ENCODE measurements around the gene MLIP.
"Not testable (repeated sequence)": the region's sequence is repeated elsewhere in the genome, so short reads cannot be mapped to it uniquely, and the experiment has no call there.

The MLIP gene, protein sequence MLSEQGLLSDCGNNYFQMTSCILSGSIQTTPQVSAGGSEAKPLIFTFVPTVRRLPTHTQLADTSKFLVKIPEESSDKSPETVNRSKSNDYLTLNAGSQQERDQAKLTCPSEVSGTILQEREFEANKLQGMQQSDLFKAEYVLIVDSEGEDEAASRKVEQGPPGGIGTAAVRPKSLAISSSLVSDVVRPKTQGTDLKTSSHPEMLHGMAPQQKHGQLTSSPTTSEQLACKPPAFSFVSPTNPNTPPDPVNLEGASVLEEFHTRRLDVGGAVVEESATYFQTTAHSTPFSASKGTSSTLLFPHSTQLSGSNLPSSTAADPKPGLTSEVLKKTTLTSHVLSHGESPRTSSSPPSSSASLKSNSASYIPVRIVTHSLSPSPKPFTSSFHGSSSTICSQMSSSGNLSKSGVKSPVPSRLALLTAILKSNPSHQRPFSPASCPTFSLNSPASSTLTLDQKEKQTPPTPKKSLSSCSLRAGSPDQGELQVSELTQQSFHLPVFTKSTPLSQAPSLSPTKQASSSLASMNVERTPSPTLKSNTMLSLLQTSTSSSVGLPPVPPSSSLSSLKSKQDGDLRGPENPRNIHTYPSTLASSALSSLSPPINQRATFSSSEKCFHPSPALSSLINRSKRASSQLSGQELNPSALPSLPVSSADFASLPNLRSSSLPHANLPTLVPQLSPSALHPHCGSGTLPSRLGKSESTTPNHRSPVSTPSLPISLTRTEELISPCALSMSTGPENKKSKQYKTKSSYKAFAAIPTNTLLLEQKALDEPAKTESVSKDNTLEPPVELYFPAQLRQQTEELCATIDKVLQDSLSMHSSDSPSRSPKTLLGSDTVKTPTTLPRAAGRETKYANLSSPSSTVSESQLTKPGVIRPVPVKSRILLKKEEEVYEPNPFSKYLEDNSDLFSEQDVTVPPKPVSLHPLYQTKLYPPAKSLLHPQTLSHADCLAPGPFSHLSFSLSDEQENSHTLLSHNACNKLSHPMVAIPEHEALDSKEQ

DNA sequence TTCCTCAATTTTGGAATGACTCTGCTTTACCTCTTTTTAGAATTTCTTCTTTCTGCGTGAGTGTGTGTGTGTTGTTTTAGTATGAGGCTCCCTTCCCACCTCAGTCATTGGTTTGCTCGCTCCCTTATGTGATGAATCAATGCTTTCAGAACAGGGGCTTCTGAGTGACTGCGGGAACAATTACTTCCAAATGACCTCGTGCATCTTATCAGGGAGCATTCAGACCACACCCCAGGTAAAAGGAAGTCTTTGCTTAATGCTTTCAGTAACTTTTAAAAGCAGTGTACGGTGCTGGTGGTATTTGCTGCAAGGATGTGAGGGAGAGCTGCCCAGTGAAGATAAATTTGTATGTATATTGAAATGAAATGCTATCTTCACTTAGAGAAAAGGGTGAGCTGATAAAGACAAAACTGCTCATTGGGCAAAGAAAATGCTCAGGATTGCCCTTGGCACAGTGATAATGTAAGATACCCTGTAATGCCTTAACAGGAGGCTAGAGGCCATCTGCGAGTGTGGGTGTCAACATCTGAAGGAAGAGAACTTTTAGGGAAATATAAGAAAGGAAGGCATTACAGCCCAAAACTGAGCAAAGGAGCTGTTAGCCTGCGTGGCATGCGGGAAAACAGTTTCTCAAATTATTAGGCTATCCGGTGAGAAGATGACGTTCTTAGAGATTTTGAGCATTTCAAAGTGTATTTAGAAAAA lies at the start of gene MLIP:
Gene MLIP, plus strand, starts transcription at position 103 of the 705 bp plus-strand sequence. Its CDS starts 37 bp downstream, at position 140.
- no peak for DNase-seq

DNA sequence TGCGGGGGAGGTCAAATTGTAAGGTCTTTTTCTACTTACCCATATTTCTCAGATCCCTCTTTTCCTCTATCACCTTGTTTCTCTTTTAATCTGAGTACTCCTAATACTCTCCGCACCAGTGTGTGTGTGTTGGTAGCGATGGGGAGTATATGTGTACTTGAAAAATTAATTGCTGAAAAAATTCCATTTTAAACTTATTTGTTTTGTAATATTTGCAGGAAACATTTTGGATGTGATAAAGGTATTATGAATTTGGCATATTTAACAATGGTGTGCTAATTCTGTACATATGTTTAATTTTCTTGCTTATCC lies 48.1 kb upstream of the MLIP start:
- DNase-seq, result no peak

DNA sequence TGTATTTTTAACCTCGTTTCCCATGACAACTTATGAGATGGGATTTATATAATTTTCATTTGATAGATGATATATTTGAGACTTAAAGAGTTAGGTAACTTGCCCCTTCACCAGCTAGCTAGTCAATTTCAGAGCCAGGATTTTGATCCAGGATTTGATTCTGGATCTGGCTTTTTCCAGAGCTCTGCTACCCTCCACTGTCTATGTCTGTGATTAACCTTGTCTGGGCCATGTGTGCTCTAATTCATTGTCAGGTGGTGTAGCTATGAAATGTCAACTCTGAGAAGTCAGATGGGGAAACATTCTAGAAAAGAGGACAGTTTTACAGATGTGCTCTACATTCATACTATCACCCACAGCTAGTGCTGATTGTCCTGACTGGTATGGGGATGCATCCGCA lies 42.5 kb upstream of the MLIP start:
- DNase-seq, result no peak

DNA sequence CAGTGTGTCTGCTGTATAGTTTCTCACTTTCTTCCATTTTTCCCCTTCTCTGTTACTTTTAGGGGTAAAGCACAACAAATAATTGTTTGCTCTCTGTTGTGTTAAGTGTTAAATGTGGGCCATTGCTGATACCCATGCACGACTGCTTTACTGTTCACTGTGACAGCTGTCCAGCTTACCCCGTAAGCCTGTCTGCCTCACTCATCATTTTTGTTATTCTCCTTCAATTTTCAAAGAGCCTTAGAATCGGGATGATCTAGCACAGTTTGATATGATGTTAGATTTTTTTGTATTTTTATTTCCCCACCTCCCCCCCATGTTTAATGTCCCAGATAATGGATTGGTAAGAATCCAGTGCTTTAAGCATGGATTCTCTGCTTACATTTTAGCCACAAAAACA lies 41.2 kb upstream of the MLIP start:
- DNase-seq, result no peak

DNA sequence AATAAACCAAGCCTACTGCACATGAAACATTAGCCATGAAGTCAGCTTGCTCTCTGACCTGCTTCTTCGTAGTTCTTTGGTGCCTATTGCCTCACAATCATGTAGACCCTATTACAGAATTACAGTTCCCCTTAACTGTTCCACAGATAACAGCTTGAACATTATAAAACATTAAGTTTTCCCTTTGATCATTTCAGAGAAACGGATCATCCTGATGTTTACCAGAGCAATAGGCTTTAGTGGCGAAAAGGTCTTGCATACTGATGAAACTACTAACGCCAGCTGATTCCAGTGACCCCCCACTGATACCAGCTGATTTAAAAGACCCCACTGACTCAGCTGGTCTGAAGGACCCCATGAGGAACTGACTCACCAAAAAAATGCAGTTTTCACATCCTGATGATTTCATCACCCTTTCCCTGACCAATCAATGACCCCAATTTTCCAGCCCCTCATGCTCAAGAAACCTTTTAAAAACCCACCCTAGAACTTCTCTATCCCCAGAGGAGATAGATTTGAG lies 39.4 kb upstream of the MLIP start:
- no peak for DNase-seq

DNA sequence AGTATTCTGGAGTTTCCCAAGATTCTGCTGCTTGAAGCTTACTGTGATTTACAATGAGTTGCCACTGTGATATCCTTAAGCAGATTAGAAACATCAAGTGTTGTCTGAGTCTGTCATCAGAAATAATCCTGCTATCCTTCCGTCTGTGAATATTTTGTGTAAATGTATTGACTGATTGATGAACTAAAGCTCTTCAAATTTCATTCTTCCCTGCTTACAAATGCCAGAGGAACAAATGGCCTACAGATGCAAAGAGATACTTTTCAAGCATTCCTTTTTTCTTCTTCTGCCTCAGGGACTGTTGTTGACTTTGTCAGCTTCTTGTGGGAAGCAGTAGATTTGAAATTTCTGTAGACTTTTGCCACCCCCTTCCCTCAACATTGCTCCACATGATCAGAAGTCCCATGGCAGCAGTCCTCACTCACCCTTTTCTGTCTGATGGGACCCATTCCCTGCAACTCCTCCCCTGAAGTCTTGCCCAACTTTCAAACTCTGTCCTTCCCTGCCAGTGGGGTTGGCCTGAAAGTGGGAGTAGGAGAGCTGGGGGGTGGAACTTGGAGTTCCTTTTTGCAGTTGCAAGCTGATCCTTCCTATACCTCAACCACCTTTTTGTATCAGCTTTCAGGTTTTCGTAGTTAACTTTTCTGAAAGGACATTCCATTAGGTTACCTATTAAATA lies 38.5 kb upstream of the MLIP start:
- DNase-seq, result no peak

- no peak for DNase-seq
Observed at GRCh38 chr6:54073487-54073886, 37.8 kb upstream of the MLIP start.

DNA sequence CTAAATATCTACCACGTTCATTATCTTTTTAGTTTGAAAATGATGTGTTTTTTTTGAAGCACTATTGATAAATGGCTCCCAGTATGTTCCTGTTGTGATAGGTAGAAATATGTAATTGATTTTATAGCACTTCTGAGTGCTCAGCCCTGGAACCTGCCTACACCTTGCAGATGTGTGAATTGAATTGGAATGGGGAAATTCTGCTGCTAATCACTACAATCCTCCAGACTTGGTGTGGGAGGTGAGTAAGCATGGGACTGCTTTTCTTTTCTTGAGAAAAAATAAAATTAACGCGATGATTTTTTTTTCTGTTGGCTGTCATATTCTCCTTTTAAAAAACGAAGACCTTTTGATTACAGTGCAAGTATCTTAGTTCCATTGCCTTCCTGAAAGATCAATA lies 37.1 kb upstream of the MLIP start:
- DNase-seq, result no peak

- DNase-seq, result no peak
Observed at GRCh38 chr6:54074578-54075195, 36.6 kb upstream of the MLIP start.

- DNase-seq, result no peak
Observed at GRCh38 chr6:54076159-54076789, 35.0 kb upstream of the MLIP start.

DNA sequence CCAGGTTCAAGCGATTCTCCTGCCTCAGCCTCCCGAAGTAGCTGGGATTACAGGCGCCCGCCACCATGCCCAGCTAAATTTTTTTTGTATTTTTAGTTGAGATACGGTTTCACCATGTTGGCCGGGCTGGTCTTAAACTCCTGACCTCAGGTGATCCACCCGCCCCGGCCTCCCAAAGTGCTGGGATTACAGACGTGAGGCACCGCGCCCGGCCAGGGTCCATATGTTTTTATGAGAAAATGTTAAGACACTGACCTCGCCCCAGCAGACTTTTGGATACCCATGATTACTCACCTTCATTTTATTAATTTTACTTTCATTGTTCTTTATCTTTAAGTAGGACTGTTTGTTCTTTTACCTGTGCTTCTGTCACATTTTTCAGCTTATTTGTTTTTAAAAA lies 29.7 kb upstream of the MLIP start:
- not testable (repeated sequence) for DNase-seq

DNA sequence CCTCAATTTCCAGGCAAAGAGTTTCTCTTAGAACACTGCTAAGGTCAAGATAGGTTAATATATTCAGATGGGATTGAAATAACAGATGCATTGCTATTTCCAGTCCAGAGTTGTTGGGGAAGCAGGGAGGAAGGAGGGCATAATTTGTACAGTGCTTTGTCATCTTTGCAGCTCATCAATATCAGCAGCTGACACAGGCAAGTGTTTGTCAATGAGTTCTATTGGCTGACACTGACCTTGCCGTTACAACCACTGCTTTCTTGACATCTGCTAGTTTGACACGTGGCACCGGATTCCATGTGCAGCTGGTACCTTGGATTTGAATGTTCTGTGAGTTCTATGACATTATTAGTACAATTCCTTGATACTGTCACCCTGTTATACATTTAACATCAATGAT lies 28.0 kb upstream of the MLIP start:
- no peak for DNase-seq

DNA sequence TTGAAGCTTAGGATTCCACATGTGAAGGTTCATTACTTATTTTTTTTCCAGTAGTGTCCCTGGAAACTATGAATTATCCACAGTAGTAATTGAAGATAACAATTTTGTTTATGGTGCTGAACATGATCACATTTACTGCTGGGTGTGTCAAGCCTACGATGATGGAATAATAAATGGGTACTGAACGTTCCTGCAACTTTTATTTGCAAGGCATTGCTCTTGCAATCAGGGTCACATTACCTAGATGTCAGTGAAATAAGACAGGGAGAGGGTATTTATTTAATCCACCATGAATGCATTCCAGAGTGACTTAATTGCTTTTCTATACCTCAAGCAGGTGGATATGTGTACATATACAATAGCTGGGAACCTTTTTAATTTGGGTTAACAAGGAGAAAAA lies 27.0 kb upstream of the MLIP start:
- no peak for DNase-seq

DNA sequence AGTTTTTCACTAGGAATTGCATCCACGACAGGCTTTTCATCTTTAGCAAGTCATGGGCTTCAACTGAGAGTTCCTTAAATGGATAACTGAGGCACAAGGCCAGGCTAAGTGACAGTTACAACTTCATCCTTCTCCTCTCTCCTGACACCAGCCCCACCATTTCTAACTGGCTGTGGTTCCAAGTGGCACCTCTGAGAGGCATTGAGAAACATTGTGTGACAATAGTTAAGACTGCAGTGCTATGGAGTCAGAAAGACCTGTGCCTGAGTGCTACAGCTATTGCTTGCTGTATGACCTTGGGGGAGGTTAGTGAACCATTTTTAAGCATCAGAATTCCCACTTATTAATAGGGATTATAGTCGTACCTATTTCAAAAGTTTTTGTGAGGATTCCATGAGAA lies 26.2 kb upstream of the MLIP start:
- DNase-seq, result no peak

GRCh38 chr6:54085541-54085940 lies 25.7 kb upstream of the MLIP start:
- DNase-seq, result no peak

GRCh38 chr6:54086439-54086838 lies 24.8 kb upstream of the MLIP start:
- no peak for DNase-seq

DNA sequence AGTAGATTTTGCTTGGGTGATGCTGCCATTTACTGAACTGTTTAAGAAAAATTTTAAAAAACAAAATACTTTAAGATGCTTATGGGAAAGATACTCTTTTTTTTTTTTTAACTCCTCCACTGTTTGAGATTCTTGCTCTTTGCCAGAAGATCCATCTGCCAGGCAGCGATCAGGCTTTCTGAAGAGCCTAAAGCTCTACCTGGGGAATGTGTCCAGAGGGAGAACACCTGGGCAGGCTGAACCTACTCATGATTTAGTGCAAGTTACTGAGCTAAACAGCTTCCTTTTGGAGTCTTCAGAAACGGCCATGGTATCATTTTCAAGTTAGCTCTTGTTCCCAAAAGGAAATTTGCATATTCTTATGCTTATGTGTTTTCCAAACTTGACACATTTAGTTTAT lies 23.5 kb upstream of the MLIP start:
- no peak for DNase-seq

- no peak for DNase-seq
Observed at GRCh38 chr6:54093326-54093948, 17.8 kb upstream of the MLIP start.

DNA sequence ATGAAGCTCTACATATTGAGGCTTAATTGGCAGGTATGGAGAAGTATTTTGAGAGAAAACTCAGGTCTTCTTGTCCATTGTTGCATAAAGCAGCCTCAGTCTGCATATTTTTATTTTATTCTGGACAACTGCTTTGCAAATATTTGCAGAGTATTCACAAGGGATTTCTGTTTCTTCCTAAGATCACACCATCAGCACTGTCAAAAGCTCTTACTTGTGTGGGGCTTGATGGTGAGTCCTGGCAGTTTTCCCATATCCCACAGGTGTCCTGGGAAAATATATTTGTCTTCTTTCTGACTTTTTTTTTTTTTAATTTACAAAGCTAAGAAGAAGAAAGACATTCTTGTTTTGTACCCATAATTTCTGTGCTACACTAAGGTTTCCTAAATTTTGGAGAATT lies 16.9 kb upstream of the MLIP start:
- DNase-seq, result no peak

DNA sequence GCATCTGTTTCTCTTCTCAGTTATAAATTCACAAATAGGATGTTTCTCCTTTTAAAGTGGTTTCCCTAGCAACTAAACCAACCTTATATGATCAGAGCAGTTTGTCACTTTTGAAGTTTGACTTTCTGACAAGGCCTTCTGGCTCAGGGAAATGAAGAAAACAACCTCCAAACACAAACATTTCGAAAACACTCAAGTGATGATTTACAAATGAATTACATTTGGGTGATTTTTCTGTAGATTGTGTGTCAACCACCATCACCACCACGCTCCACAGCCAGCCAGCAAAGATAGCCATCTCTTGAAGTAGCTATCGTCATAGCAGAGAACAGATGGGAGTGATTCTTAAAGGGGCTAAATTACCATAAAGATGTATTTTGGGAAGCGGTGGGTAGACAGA lies 16.5 kb upstream of the MLIP start:
- DNase-seq, result no peak

DNA sequence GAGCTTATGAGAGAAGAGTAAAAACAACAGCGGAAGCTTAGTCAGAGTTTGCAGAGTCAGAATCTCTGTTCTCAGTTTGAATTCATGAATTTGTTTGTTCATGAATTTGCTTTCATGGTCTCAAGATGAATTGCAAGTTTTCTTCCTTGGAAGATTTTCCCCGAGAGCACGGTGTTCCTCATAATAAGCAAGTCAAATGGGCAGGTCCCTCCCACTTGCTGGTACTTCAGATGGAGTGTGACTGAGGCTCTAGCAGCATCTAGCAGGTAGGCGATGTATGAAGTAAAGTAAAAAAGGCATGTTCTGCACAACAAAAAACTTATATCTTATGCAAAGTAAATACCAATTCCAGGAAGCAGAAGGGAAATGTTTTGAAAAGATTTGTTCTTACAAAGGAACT lies 15.5 kb upstream of the MLIP start:
- DNase-seq, result no peak

Data from activated CD4-positive, alpha-beta T cell treated with anti-CD3 and anti-CD28 coated beads, Interleukin-2, Interleukin-6, amounts not matched to agents 100 ng/mL and 50 ng/mL, durations not matched to agents 16 hours and 8 hours (primary cell).